Retinal pigment epithelial cell (primary cell): ENCODE measurements around the gene C2CD2.

Experiments
- DNase-seq: peaks from one replicate; pipeline ENCODE4 v3.0.0-alpha.2; 2010; ENCODE audit warnings: low read depth
- H3K4me3 ChIP-seq: 2 replicates; pipeline ENCODE4 v1.5.1; 2011; ENCODE audit warnings: mild to moderate bottlenecking, low read length, control low read depth, moderate library complexity
- CTCF ChIP-seq: conservative IDR thresholded peaks from 2 replicates; pipeline ENCODE4 v1.5.1; 2011; ENCODE audit warnings: low read depth, low read length, control low read depth, inconsistent platforms

Gene C2CD2

DNA sequence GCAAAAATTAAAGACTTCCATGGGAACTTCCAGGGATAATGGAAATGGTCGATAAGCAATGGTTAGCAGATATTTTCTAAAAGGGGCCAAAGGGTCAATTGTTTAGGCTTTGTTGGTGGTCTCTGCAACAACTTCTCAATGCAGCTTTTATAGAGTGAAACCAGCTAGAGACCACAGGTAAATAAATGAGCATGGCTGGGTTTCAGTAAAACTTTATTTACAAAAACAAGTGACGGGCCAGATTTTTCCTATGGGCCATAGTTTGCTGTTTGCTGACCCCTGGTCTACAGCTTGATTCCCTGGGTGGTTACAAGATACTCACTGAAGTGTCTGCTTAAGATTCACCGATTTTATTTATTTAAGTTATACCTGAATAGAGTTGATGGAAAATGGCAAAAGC is 52.0 kb downstream of the C2CD2 start:
- no peak overlapping the region for H3K4me3 ChIP-seq
- no peak for TF ChIP-seq CTCF
- no peak for DNase-seq

DNA sequence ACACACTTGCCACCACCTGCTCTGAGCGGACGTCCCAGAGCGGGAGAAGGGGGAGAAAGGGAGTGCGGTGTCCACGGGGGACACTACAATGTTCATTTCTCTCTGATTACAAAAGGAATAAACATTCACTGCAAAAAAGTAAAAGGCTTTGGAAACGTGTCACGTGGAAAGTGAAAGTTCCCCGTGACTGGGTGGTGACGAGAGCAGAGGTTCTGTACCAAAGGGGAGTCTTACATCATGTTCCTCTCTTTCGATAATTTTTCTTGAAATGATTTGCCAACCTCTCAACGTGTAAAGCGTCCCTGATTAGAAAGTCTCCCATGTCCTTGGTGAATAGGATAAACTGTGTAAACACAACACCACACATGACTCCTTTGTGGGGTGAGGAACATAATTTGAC is 52.7 kb downstream of the C2CD2 start:
- TF ChIP-seq CTCF: no peak
- no peak for DNase-seq
- H3K4me3 ChIP-seq: no peak overlapping the region

DNA sequence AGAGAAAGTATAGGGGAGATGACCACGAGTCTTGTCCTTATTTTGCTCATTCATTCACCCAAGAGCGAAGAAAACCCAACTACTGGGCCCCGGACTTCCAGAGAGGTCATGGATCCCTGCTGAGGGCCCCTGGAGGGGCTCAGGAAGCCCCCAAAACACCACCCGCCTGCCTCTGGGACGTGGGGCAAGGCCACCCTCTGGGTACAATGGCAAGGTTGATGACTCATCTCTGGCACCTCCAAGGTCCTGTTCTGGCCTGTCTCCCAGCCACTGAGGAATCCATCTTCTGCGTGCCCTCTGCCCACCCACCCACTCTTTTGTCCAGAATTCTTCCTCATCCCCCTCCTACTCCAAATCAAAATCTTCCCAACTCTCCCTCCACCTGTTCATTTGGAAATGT is 53.4 kb downstream of the C2CD2 start:
- DNase-seq: no peak
- no peak for TF ChIP-seq CTCF
- H3K4me3 ChIP-seq: no peak overlapping the region

DNA sequence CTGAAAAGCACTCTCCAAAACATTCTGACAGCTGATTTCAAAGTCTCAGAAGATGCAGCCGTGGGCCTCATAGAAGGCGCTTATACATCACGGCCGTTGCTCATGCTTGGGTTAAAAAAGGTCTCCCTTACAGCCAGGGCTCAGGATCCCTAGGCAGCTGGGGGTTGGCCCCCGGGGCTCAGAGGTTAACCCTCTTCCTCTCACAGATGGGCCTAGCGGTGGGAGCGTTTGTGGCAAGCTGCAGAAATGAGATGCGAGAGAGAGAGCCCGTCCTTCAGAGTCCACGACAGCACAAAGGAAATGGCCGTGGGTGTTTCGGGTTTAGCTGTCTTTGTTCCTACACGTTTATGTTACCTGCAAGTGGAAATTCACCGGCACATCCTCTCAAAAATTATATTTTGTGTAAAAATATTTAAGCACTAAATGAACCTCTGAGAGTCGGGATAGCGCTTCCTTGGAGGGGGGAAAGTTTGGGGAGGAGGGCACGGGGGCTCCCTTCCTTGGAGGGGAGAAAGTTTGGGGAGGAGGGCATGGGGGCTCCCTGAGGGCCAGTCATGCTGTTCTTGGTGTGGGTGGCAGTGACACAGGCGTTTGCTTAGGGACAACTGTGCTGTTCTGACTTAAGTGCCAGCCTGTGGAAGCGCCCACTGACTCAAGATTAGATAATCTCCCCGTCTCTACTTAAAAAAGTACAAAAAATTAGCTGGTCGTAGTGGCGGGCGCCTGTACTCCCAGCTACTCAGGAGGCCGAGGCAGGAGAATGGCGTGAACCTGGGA is 54.2 kb downstream of the C2CD2 start:
- no peak for DNase-seq
- H3K4me3 ChIP-seq: no peak overlapping the region
- TF ChIP-seq CTCF: no peak

DNA sequence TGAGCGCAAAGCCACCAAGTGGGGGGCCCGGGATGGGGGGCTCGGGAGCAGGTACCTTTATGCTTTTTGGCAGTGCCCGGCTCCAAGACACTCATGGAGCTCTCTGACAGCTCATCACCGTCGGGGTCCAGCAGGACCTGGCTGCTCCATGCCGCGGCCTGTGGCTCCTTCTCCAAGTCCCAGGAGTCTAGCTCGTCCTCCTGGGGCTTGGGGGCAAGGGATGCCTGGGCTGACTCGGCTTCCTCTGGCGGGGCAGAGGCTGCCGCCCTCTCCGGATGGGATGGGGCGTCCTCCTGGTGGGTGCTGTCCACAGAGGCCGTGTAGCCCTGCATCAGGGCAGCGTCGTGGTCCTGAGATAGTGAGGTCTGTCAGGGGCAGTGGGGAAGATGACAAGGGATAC is 54.8 kb downstream of the C2CD2 start:
- no peak for DNase-seq
- no peak overlapping the region for H3K4me3 ChIP-seq
- TF ChIP-seq CTCF: no peak

GRCh38 chr21:41897700-41898099 is 56.1 kb downstream of the C2CD2 start:
- no peak overlapping the region for H3K4me3 ChIP-seq
- DNase-seq: no peak
- no peak for TF ChIP-seq CTCF

DNA sequence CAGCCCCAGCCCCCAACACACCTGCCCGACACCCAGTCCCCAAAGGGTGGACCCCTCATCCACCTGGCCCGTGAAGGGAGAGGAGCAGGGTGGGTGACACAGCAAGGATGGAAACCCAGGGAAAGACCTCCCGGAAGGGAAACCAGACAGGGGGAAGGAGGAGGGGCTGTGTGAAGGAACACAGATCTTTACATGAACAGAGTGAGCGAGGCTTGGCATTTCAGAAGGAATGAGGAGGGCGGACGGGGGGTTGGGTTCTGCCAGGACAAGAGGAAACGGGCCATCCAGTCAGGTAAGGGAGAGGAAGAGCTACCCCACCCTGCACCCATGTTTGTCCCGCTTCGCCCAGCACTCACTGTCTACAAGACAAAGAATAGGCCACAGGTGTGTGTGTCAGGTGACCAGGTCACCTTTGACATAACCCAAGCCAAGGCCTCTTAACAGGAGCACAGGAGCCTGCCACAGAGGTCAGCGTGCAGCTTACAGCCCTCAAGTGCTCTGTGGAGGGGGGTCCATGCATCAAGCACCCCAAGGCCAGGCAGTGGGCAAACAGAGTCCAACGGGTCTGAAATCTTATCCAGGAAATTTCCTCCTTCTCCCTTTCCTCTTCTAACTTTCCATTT is 56.7 kb downstream of the C2CD2 start:
- H3K4me3 ChIP-seq: no peak overlapping the region
- DNase-seq: no peak
- no peak for TF ChIP-seq CTCF
